Effector memory CD8-positive, alpha-beta T cell (primary cell): ENCODE results near the gene PLBD2.

Experiments
- ATAC-seq: fragments of 150-1000 bp; cut with Tn5 transposase; replicated peaks from 2 replicates; pipeline ENCODE4 v1.10.0; 2021; ENCODE audit warnings: mild to moderate bottlenecking, moderate library complexity
- DNase-seq, 3 experiments: peaks; one replicate each; pipeline ENCODE4 v3.0.0; 2021
- H3K27ac Mint-ChIP-seq, 2 donors: one replicate each; pipeline ENCODE4 v1.8.0; 2022; ENCODE audit warnings: mild to moderate bottlenecking in 2 of 2, mixed read lengths in 2 of 2, moderate library complexity in 2 of 2
- H3K27me3 Mint-ChIP-seq, 2 donors: one replicate each; pipeline ENCODE4 v1.8.0; 2022; ENCODE audit warnings: mixed read lengths in 2 of 2
- H3K36me3 Mint-ChIP-seq: one replicate; pipeline ENCODE4 v1.8.0; 2022; ENCODE audit warnings: mild to moderate bottlenecking, moderate library complexity, mixed read lengths; ENCODE audit not compliant: insufficient read depth
- H3K4me1 Mint-ChIP-seq, 2 donors: one replicate each; pipeline ENCODE4 v1.8.0; 2022; ENCODE audit warnings: low read depth in 2 of 2, mixed read lengths in 2 of 2
- H3K4me3 Mint-ChIP-seq, 2 donors: one replicate each; pipeline ENCODE4 v1.8.0; 2022; ENCODE audit warnings: mild to moderate bottlenecking in 2 of 2, mixed read lengths in 2 of 2, moderate library complexity in 2 of 2
- H3K9me3 Mint-ChIP-seq, 2 donors: one replicate each; pipeline ENCODE4 v1.8.0; 2022; ENCODE audit warnings: mixed read lengths in 2 of 2

PLBD2 gene

DNA sequence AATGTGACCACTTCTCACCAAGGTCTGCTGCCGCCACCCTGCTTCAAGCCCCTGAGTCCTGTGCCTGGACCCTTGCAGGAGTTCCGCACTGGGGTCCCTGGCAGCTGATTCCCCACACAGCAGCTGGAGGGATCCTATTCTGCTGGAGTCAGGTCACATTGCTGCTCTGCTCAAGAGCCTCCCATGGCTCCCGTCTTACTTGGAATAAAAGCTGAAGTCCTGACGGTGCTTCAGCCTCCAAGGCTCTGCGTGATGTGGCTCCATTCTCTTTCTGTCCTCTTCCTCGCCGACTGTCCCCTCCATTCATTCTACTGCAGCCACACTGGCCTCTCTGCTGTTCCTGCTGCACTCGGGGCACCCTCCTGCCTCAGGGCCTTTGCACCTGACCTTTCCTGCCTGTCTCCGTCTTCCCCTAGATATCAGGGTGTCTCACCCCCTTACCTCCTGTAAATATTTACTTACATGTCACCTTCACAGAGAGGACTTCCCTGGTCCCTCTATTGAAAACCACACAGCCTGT lies 56.2 kb downstream of the PLBD2 start:
- Mint-ChIP-seq H3K4me1 (no peaks in the 10 kb centered on the region), H3K9me3 (no peaks in the 10 kb centered on the region), H3K4me3 (no peak overlapping the region), H3K27me3 (peaks cover 54 to 73% of the 10 kb centered on the region in 2 donors), H3K36me3 (no peaks in the 10 kb centered on the region), H3K27ac (no peak overlapping the region)
- ATAC-seq: no peak
- DNase-seq: no peak

DNA sequence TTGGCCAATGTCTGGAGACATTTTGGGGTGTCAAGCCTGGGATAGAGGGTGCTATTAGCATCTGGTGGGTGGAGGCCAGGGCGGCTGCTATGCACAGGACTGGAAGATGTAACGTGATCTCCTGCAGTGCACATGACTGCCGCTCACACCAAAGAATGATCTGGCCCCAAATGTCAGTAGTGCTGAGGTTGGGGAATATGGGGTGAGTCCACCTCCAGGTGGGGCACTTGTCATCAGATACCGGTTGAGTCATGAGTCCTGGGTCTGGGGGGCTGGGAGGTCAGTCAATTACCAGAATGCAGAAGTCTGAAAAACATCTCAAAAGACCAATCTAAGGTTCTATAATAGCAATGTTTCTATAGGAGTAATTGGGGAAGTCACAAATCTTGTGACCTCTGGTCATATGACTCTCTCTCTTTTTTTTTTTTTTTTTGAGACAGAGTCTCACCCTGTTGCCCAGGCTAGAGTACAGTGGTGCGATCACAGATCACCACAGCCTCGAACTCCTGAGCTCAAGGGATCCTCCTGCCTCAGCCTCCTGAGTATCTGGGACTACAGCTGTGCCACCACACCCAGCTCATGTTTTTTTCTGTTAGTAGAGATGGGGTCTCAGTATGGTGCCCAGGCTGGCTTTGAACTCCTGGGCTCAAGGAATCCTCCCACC lies 57.8 kb downstream of the PLBD2 start:
- no peaks in the 10 kb centered on the region for H3K36me3 Mint-ChIP-seq
- H3K27ac Mint-ChIP-seq: no peak overlapping the region
- H3K4me3 Mint-ChIP-seq: no peak overlapping the region
- peaks cover 44 to 71% of the 10 kb centered on the region in 2 donors for H3K27me3 Mint-ChIP-seq
- H3K9me3 Mint-ChIP-seq: no peaks in the 10 kb centered on the region
- DNase-seq (no peak), ATAC-seq (peak; percentile 29)
- H3K4me1 Mint-ChIP-seq: no peaks in the 10 kb centered on the region

DNA sequence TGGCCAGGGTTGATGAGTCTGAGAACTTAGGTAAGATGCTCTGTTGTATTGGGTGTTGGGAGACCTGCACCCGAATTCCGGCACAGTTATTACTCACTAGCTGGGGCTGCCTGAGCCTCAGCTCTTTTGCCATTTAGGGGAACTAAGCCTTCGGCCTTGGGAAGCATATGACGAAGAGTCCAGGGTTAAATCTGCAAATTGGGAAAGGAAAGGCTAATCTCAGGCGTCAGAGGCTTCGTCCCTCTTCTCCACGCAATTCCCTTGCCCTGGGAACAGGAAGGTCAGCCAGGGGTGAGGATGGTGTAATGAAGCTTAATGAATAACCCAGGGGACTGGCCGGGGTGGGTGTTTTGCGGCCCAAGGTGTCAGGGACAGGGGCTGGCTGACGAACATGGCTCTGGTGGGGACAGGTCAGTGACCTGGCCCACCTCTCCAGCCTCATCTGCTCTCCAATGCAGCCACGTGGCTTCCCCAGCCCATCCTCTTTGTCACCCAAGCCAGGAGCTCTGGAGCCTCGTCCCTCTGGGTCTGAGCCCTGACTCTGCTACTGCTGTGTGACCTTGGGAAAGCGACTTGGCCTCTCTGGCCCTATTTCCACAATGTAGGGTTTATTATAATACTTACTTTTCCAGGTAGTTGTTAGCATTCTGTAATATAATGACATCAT lies 60.0 kb downstream of the PLBD2 start:
- Mint-ChIP-seq H3K27me3 (peaks cover 35 to 68% of the 10 kb centered on the region in 2 donors), H3K27ac (no peak overlapping the region), H3K36me3 (no peaks in the 10 kb centered on the region), H3K4me3 (no peak overlapping the region), H3K4me1 (peaks cover 6 to 7% of the 10 kb centered on the region in 2 donors), H3K9me3 (no peaks in the 10 kb centered on the region)
- DNase-seq (no peak), ATAC-seq (no peak)

DNA sequence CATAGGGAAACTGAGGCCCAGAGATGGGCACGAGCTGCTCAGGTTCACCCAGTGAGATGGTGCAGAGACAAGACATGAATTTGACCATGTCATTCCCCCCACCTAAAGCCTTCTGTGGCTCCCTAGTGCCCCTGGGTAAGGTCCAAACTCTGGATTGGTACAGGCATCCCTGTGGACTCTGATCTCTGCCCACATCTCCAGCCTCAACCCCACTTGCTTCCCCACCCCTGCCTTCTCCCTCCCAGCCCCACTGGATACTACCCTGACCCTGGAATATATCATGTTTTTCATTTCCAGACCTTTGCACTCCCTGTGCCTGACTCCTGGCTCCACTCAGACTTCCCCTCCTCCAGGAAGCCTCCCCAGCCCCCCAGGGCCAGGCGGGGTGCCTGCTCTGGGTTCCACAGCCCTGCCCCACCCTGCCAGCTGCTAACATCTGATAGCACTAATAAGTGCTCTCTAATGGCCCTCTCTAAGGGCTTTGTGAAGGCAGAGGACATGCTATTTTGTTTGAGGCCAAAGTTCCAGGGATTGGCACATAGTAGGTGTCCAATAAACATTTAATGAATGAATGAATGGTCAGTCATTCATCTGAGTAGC lies 62.7 kb downstream of the PLBD2 start:
- H3K4me1 Mint-ChIP-seq: peaks cover 6 to 7% of the 10 kb centered on the region in 2 donors
- no peaks in the 10 kb centered on the region for H3K36me3 Mint-ChIP-seq
- H3K4me3 Mint-ChIP-seq: no peak overlapping the region
- ATAC-seq (no peak), DNase-seq (no peak)
- H3K27me3 Mint-ChIP-seq: peaks cover 17 to 60% of the 10 kb centered on the region in 2 donors
- no peaks in the 10 kb centered on the region for H3K9me3 Mint-ChIP-seq
- no peak overlapping the region for H3K27ac Mint-ChIP-seq

DNA sequence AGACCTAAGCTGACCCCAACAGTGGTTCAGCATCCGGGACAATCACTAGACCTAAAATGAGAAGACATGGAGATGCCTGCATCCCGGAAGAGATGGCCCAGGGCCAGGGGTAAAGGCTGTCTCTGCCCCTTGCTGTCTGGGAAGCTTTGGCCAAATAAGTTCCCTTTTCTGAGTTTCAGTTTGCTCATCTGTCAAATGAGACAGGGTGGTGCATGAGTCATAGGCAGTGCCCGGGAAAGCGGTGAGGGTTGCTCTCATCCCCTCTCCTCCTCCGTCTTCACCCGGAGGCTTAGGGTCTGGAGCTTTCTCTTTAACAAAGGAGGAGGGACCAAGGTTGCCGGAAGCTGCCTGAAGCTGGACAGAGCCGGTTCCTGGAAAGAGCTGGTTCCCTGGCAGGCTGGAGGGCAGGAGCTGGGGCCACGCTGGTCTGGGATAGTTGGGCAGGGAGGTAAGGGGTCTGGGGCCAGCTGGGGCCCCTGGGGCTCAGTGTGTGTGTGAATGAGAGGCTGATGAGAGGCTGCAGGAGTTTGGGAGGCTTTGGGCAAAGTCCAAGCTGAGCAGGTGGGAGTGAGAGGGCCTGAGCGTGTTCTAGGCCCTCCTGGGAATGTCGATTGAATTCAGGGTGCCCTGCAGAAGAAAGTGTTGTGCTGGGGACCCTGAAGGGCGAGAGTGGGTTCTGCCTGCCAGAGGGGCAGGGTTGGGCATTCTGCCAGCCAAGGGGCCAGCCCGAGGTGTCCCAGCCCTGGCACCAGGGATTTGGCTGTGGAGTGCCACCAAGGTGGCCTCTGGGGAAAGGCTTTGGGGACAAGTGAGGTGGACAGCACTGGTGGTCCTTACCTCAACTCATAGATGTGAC lies 63.9 kb downstream of the PLBD2 start, which contains the start of gene SDSL:
Gene SDSL, plus strand, starts transcription at position 351 of the 856 bp plus-strand sequence. CDS start 5,603 bp downstream, outside the sequence.
- Mint-ChIP-seq H3K4me3 (peak within 1 kb of the TSS; percentile 15 to 92), H3K27ac (peak within 1 kb of the TSS in 1 of 2 donors; percentile 94), H3K9me3 (no peaks in the 10 kb centered on the region), H3K27me3 (peaks cover 17 to 59% of the 10 kb centered on the region in 2 donors), H3K4me1 (peaks cover 6 to 7% of the 10 kb centered on the region in 2 donors), H3K36me3 (no peaks in the 10 kb centered on the region)
- ATAC-seq (peak; percentile 45), DNase-seq (peak in 1 of 3 experiments; percentile 6)

DNA sequence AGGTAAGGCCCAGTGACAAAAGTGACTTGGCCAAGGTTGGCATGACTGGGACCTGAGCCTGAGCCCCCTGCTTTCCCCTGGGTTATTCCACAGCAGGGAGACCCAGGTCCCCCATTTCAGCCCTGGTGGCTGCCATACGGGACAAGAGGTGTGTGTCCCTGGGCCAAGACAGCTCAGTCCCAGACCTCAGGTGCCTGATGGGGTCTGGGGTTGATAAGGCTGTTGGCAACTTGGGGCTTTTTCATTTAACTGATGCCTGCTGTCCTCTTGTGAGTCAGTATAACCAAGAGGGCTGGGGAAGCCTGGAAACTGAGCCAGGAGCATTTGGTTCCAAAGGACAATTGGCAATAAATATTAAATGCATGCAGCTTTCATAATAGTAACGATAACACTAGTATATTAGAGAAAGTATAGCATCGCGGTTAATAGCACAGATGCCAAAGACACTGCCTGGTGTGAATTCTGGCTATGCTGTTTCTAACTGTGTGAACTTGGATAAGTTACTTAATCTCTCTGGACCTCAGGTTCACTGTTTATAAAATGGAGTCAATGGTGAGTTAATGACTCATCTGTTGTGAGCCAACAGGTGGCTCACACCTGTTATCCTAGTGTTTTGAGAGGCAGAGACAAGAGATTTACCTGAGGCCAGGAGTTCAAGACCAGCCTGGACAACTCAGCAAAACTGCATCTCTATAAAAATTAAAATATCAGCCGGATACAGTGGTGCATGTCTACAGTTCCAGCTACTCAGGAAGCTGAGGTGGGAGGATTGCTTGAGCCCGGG lies 64.7 kb downstream of the PLBD2 start:
- H3K4me3 Mint-ChIP-seq: peak overlapping the region in 1 of 2 donors; percentile 92
- peak overlapping the region in 1 of 2 donors; percentile 94 for H3K27ac Mint-ChIP-seq
- DNase-seq (no peak), ATAC-seq (no peak)
- H3K27me3 Mint-ChIP-seq: peaks cover 12 to 58% of the 10 kb centered on the region in 2 donors
- H3K36me3 Mint-ChIP-seq: no peaks in the 10 kb centered on the region
- H3K4me1 Mint-ChIP-seq: peaks cover 6 to 7% of the 10 kb centered on the region in 2 donors
- H3K9me3 Mint-ChIP-seq: no peaks in the 10 kb centered on the region

DNA sequence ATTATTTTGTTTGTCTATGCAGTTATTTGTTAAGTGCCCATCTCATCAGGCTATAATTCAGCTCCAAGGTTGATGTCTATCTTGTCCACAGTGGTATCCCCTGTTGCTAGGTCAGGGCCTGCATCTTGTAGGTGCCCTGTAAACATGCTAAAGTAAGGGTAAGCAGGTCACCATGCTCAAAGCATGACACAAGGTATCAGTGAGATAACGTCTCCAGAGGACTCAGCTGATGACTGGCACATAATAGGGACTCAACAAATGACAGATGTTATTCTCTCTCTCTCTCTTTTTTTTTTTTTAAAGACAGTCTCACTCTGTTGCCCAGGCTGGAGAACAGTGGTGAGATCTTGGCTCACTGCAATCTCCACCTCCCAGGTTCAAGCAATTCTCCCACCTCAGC lies 66.1 kb downstream of the PLBD2 start:
- peaks cover 5 to 53% of the 10 kb centered on the region in 2 donors for H3K27me3 Mint-ChIP-seq
- H3K4me1 Mint-ChIP-seq: peaks cover 6 to 7% of the 10 kb centered on the region in 2 donors
- ATAC-seq (no peak), DNase-seq (no peak)
- peak overlapping the region in 1 of 2 donors; percentile 44 for H3K4me3 Mint-ChIP-seq
- no peak overlapping the region for H3K27ac Mint-ChIP-seq
- no peaks in the 10 kb centered on the region for H3K36me3 Mint-ChIP-seq
- no peaks in the 10 kb centered on the region for H3K9me3 Mint-ChIP-seq

DNA sequence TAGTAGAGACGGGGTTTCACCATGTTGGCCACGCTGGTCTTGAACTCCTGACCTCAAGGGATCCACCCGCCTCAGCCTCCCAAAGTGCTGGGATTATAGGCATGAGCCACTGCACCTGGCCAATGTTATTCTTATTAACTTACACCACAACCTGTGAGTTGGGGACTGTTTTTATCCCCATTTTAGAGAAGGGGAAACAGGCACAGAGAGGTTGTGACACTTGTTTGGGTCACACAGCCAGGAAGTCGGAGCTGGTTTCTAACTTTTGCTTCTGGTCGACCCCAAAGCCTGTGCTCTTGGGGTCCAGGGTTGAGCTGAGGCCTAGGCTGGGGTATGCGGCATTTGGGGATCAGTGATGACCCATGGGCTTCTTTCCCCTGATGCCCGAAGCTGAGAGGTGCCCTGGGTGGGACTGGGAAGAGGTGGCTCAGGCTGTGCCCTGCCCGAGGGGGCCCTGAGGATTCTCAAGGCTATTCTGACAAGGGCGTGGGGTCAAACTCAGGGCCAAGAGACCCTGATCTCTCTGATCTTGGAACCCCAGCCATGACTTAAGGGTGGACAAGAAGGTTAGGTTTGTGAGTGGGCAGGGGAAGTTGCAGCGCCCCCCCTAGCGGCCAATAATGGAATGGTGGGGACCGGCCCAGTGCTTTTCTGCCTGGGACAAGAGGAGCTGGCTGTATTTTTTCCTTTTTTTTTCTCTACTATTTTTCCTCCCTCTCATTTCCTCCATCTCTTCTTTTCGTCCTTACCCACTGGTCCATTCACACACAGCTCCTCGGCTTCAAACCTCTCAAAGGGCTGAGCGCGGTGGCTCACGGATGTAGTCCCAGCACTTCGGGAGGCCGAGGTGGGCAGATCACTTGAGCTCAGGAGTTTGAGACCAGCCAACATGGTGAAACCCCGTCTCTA lies 66.8 kb downstream of the PLBD2 start:
- Mint-ChIP-seq H3K4me1 (peaks cover 6 to 7% of the 10 kb centered on the region in 2 donors), H3K27ac (no peak overlapping the region), H3K36me3 (no peaks in the 10 kb centered on the region), H3K9me3 (no peaks in the 10 kb centered on the region), H3K4me3 (no peak overlapping the region), H3K27me3 (peaks cover 5 to 56% of the 10 kb centered on the region in 2 donors)
- DNase-seq (peak; percentile 27 to 48 (median 44)), ATAC-seq (peak; percentile 37)

DNA sequence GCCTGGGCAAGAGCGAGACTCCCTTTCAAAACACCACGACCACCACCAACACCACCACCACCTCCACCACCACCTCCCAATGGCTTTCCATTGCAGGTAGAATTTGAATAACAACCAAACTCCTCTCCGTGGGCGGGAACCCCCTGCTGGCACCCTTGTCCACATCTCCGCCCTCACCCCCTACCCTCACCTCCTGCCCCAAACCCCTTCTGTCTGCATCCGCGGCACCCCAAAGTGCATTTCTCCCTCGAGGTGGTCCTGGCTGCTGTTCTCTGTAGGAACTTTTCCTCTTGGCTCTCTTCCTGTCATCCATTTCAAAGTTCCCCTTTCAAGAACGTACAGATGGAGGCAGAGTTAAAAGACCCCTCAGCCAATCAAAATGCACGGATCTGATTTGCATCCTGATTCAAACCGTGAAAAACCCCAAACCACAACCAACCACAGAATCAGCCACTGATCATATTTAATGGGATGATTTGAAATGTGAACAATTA lies 67.6 kb downstream of the PLBD2 start:
- ATAC-seq (no peak), DNase-seq (no peak)
- peaks cover 0 to 56% of the 10 kb centered on the region in 2 donors for H3K27me3 Mint-ChIP-seq
- no peaks in the 10 kb centered on the region for H3K9me3 Mint-ChIP-seq
- no peak overlapping the region for H3K27ac Mint-ChIP-seq
- H3K4me1 Mint-ChIP-seq: peaks cover 6 to 7% of the 10 kb centered on the region in 2 donors
- H3K36me3 Mint-ChIP-seq: no peaks in the 10 kb centered on the region
- H3K4me3 Mint-ChIP-seq: no peak overlapping the region

DNA sequence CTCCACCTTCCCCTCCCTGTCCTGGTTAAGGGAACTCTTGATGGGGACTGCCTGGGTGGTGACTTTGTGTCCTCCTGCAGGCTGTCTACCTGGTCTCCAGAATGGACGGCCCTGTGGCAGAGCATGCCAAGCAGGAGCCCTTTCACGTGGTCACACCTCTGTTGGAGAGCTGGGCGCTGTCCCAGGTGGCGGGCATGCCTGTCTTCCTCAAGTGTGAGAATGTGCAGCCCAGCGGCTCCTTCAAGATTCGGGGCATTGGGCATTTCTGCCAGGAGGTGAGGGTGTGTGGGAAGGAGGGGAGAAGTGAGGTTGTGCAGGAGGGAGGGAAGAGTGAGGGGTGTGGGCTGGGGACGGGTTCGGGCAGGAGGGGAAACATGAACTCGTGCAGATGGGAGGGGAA lies 69.5 kb downstream of the PLBD2 start:
- Mint-ChIP-seq H3K36me3 (no peaks in the 10 kb centered on the region), H3K4me1 (no peaks in the 10 kb centered on the region), H3K27ac (no peak overlapping the region), H3K27me3 (peaks cover 8 to 49% of the 10 kb centered on the region in 2 donors), H3K4me3 (no peak overlapping the region), H3K9me3 (no peaks in the 10 kb centered on the region)
- ATAC-seq (no peak), DNase-seq (no peak)

DNA sequence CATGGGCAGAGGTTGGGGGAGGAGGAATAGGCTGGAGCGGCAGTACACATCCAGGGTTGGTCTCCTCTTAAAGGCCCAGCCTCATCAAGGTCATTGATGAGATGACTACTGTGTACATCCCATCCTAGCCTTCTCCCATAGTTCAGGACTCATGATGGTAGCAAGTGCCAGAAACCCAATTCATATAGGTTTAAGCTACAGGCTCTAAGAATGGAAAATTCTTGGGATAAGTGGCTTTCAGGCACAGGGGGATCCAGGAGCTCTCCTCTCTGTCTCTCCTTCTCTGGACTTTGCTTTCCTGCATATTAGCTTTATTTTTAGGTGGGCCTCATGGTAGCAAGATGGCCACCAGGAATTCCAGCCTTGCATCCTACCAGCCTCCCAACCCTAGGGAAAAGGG lies 70.1 kb downstream of the PLBD2 start:
- no peaks in the 10 kb centered on the region for H3K9me3 Mint-ChIP-seq
- H3K27me3 Mint-ChIP-seq: peaks cover 8 to 54% of the 10 kb centered on the region in 2 donors

More for the DNA sequence above, 70.1 kb downstream of the PLBD2 start:
- DNase-seq: no peak
- Mint-ChIP-seq H3K4me1 (no peaks in the 10 kb centered on the region), H3K4me3 (no peak overlapping the region), H3K27ac (no peak overlapping the region), H3K36me3 (no peaks in the 10 kb centered on the region)
- no peak for ATAC-seq
